GM20431 (cell line): Measurements from ENCODE around the gene SHLD2.
"Not testable (repeated sequence)": the region's sequence is repeated elsewhere in the genome, so short reads cannot be mapped to it uniquely, and the experiment has no call there.

Source experiments
- in situ Hi-C: fragments of 300-500 bp; cut with MseI, MboI; formaldehyde crosslinking; loops from one replicate; pipeline ENCODE4 v1.15.0; 2020; ENCODE audit warnings: low sequenced_read_pairs; ENCODE audit not compliant: unreplicated experiment

Gene SHLD2

DNA sequence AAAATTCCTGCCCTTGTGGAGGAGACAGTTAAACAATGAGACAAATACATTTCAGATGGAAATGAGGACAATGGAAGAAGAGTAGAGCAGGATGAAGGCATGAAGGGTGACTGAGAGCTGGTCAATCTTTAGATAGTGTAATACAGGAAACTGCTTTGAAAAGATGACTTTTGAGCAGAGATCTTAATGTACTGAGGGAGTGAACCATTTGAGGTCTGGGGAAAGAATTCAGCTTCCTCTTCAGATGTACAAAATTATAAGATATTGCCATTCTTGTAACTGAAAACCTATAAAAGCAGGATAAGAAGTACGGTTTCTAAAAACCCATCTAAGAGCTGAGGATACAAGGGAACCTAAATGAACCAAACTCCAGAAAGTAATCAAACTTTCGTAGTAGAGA lies 38.9 kb downstream of the SHLD2 start:
- in situ Hi-C loops: not testable (repeated sequence)

DNA sequence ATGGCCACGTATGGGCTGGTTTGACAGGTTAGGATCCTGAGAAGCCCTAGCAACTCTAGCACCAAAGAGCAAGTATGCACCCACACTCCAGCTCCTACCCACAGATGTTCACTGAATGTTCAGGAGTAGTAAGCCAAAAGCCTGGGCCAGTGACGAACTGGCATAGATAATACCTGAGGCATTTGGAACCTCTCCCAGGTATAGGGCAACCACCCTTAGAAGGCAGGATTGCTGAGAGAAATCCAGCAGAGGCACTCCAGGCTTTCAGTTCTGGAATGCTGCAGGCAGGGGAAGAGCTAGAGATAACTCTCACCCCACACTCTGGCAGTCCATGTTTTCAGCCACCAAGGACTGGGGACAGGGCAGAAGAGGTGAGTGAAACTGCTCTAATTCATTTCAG lies 39.4 kb downstream of the SHLD2 start:
- in situ Hi-C loops: not testable (repeated sequence)

DNA sequence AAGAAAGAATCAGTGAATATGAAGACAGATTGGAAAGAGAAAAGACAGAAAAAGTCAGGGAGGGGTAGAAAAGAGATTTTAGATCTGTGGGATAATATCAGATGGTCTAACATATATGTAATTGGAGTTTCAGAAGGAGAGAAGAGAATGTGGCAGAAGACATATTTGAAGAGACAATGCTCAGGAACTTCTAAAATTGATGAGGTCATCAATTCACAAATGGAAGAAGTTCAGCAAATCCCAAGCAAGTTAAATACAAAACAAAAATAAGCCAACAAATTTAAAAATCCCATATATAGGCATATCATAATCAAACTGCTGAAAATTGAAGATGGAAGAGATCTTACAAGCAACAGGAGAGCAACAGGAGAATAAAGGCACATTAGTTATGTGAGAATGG lies 42.5 kb downstream of the SHLD2 start:
- in situ Hi-C loops: not testable (repeated sequence)

DNA sequence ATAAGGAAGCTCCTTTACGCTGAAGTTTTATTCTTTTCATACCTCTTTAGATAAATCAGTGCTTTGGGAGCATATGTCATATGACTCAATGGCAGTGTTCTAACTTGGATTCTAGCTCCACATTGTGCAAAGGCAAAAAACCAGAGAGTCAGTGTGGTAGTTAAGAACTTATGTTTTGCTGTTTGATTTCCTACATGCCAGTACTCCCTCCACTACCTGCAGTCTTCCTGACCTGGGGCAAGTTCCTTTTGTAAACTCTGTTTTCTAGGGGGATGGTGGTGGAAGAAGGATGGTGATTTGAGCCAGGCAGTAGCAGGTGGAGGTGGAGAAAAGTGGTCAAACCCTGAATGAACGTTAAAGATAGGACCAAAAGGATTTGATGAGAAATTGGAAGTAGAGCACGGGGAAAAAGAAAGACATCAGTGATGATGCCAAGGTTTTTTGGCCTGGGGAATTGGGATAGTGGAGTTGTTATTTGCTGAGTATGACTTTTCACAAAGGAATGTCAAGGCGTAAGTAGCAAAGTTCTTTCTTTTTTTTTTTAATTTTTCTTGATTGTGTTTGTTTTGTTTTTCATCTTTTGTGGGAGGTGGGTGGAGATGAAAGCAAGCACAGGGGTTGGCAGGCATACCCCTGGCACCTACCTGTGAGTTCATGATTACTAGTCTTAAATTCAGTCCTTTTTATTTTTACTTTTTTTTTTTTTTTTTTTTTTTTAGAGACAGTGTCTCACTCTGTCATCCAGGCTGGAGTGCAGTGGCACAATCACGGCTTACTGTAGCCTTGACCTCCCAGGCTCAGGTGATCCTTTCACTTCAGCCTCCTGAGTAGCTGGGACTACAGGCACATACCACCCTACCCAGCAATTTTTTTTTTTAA lies 47.5 kb downstream of the SHLD2 start:
- in situ Hi-C loops: not testable (repeated sequence)

DNA sequence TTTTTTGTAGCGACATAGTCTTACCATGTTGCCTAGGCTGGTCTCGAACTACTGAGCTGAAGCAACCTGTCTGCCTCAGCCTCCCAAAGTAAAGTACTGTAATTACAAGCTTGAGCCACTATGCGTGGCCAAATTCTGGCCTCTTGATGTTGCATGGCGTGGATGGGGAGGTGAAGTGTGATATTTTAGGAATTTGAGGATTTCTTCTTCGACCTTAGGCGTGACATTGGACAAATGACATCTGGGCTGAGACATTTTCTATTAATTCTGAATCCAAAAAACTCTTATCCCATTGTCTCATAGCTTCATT lies 48.1 kb downstream of the SHLD2 start:
- in situ Hi-C loops: not testable (repeated sequence)

DNA sequence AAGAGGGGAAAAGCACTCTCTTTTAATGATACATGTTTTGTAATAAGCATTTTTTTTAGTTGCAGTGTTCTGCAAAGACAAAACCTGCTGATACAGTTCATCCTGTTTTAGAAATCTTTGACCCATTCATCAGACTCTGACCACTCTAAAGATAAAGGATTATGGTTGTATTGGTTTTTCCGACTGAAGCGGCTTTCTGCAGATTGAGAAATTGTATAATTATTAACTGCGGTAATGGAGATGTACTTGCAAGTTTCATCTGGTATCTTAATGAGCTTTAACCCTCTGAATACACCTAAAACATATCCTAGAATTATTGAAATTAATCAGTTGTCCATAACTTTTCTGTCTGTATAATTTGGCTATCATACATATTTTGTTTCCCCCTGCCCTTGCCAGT lies 50.6 kb downstream of the SHLD2 start:
- in situ Hi-C loops: not testable (repeated sequence)

DNA sequence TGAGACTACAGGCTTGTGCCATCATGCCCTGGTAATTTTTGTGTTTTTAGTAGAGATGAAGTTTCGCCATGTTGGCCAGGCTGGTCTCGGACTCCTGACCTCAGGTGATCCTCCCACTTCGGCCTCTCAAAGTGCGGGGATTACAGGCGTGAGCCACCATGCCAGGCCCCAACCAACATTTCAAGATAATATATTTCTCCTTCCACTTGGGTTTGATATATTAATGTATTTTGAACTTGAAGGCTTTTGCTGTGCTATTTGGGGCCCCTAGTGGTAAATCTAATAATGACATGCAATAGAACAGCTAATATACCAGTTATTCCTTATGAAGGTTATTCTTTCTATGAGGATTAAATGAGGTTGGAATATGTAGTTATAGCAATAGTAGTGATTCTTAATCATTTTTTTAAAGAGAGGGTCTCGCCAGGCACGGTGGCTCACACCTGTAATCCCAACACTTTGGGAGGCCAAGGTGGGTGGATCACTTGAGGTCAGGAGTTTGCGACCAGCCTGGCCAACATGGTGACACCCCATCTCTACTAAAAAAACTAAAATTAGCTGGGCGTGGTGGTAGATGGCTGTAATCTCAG lies 54.1 kb downstream of the SHLD2 start:
- in situ Hi-C loops: not testable (repeated sequence)

DNA sequence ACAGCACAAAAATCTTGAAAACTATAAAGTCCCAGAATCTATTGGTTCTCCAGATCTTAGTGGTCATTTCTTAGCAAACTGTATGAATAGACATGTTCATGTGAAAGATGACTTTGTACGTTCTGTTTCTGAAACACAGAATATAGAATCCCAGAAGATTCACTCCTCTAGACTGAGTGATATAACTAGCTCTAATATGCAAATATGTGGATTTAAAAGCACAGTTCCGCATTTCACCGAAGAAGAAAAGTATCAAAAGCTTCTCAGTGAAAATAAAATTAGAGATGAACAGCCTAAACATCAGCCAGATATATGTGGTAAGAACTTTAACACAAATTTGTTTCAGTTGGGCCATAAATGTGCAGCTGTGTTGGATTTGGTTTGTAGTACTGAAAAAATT lies 56.5 kb downstream of the SHLD2 start:
- in situ Hi-C loops: not testable (repeated sequence)

DNA sequence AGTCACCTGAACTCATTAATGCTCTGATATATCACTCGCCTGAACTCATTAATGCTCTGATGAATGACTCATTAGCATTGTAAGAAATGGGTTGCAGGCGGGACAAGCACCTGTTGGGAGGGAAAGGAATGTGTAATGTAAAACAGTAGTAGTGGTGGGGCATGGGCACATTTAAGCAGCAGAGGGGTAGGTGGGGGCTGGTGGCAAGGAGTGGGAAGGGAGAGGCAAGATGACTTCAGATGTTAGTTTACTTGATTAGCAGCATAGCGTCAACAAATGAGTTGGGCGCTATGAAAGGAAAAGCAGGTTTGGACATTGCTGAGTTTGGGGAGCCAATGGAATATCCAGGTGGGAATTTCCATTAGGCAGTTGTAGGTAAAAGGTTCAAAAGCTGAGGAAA lies 61.8 kb downstream of the SHLD2 start:
- in situ Hi-C loops: not testable (repeated sequence)

DNA sequence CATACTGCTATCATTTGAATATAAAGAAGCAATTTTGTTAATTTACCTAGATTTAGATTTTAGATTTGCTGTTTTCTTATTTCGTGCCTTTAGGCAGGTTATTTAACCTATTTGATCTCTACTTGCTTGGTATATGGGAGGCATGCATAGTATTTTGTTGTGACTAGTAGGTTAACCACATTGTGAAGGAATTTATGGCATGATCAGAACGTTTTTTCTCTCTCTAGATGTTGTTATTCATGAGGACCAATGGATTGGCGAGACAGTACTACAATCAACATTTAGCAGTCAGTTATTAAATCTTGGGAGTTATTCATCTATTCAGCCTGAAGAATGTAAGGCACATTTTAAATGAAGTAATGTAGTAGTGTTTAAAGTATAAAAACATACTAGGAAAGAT lies 62.8 kb downstream of the SHLD2 start:
- in situ Hi-C loops: not testable (repeated sequence)

DNA sequence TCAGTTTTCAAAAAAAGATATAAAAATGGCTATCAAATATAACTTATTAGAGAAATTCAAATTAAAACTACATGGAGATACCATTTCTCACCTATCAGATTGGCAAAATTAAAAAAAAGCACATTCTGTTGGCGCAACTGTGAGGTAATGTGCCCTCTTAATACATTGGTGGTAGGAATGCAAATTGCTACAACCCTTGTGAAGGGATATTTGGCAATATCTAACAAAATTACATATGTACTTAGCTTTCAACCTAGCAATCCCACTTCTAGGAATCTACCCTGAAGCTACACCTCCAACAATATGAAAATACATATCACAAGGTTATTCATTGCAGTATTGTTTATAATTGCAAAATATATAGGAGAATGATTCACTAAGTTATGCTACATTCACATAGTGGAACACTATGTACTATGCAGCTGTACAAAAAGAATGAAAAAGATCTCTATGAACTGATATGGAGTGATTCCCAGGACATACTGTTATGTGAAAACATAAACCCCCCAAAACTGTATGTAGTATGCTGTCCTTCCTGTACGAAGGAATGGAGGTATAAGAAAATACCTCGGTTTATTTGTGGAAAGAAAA lies 67.8 kb downstream of the SHLD2 start:
- in situ Hi-C loops: not testable (repeated sequence)

DNA sequence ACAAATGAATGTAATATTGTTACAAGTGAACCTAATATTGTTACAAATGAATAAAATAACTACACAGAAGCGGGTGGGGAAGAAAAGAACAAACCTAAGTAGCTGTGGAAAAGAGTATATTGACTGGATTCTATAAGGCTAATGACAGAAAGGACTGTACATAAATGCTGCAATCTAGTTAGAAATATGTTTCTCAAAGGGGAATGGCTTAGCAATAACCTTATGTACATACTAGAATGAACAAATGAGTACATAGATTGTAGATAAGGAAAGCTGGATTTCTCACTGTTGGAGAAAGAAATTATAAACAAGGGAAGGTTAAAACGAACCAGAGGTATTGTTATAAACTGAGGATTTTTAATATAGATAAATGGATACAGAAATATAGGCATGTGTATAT lies 68.4 kb downstream of the SHLD2 start:
- in situ Hi-C loops: not testable (repeated sequence)

DNA sequence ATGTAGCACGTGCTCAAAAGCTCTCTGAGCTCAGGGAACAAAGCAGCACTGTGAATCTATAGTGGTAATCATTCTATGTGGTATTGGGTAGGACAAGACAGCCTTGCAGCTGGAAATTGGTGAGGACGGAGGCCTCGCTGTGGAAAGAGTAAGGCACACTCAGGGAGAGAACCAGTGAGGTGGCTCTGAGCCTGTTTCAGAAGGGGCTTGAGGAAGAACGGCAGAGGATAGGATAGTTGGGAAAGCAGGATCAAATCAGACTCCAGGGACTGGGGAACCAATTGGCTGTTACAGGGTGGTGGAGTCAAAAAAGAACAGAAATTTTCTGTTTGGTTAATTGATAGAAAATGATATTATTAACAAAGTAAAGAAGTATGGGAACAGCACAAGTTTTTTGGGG lies 74.9 kb downstream of the SHLD2 start:
- in situ Hi-C loops: not testable (repeated sequence)

DNA sequence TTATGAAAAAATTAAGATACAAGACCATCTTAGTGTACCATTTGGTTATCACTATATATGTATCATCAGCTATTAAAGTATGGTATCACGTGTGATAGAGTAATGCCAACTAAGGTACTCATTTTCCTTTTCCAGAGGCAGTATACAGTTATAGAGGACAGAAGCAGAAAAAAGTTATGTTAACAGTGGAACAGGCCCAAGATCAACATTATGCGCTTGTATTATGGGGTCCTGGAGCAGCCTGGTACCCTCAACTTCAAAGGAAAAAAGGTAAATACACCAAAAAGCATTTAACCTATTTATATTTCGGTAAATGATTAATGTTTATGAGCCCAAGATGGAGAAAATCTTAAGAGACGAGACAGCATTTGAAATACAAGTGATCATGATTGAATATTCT lies 75.7 kb downstream of the SHLD2 start:
- in situ Hi-C loops: not testable (repeated sequence)

DNA sequence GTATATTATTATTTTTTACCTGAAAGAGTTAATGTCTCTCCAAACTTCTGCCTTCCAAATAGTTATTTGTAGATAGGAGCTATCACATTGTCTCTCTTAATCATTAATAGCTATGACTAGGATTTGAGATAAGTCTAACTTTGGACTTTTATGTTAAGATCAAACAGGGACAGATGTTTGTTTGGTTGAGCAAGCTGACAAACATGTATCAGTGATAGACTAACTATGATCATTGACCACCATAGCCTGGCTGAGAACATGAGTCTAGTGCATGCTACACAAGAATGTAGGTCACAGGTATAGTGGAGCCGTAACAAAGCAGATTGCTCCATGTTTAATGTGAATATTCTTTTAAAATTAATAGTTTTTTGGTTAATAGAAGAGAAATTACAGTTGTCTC lies 76.7 kb downstream of the SHLD2 start:
- in situ Hi-C loops: not testable (repeated sequence)

DNA sequence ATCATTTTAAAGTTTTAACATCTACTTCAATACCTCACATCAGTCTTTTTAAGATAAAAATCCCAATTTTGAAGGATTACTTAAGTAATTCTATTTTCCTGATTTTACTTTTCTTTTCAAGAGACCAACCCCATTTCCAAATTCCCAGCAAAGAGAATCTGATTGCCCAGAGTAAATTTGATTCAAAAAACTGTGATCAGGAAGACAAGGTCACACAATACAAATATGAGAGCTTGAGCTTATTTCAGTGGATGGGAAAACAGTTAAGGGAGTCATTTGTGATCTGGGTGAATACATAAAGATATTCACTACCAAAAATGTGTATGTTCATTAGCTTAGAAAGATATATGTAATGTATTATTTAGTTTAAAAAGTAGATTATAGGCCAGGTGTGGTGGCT lies 77.2 kb downstream of the SHLD2 start:
- in situ Hi-C loops: not testable (repeated sequence)

DNA sequence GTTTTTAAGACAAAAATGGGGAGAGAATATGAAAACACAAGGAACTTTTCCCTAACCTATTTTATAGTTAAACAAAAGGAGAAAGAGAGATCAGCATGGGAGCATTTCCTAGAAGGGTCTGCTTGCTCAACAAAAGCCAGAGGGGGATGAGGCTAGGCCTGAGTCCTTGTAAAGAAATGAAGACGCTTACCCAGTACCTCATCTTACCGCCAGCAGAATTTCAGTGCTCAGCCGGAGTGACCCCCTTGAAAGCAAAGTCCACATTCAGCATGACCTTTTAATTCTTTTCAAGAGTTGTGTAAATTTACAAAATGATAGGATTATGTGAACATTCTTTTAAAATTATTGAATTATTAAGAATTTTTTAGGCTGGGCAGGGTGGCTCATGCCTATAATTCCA lies 82.6 kb downstream of the SHLD2 start:
- in situ Hi-C loops: loop anchor here (25.0 kb wide), 1 partner anchor 240 kb away; no protein-coding TSS in a partner anchor

DNA sequence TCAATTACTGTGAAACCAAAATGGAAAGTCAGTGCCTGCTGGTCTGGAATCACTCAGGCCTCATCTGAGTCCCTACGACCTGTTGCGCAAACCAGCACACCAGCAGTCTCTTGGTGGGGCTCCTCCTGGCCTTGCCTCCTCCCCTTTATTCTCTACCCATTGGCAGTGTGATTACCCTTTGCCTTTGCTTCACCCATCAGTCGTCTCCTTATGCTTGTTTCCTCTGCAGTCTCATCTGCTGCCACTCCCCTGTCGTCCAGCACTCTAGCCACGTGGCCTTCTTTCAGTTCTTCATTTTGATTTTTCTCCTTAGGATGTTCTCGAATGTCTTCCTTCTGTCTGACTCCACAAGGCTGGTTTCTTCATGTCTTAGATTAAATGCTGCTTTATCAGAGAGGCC lies 89.4 kb downstream of the SHLD2 start:
- in situ Hi-C loops: loop anchor here (25.0 kb wide), 1 partner anchor 247 kb away; no protein-coding TSS in a partner anchor

DNA sequence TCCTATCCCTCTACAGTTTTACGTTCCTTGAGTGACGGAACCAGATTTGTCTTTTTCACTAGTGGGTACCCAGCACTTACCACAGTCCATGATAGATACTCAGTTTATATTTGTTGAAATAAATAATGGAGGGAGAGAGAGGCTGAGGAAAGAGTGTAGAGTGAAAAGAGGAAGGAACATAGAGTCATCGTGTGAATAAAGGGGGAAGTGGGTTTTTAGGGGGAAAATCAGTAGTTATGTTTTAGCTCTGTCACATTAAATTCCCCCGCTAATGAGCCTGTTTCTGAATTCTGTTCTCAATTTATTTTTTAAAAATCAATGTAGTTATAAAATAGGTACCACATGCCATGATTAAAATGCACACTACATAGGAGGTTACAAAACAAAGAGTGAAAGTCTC lies 91.0 kb downstream of the SHLD2 start:
- in situ Hi-C loops: loop anchor here (25.0 kb wide), 1 partner anchor 249 kb away; no protein-coding TSS in a partner anchor

DNA sequence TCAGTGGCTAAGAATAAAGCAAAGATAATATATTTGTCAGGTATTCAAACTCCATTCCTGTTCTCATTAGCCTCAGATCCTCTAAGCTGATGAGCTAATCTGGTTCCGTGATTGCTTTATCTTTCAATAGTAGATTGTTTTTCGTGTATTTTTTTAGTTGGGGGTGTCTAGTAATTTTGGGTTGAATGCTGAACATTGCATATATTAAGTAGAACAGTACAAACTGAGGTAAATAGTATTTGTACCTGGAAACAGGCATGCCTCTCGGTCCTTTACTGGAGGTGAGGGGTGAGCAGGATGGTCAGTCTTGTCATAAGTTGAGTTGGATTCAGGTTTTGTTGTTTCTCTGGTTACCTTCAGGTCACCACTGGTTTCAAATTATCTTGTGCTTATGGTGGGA lies 92.6 kb downstream of the SHLD2 start:
- in situ Hi-C loops: loop anchor here (25.0 kb wide), 1 partner anchor 250 kb away; no protein-coding TSS in a partner anchor

DNA sequence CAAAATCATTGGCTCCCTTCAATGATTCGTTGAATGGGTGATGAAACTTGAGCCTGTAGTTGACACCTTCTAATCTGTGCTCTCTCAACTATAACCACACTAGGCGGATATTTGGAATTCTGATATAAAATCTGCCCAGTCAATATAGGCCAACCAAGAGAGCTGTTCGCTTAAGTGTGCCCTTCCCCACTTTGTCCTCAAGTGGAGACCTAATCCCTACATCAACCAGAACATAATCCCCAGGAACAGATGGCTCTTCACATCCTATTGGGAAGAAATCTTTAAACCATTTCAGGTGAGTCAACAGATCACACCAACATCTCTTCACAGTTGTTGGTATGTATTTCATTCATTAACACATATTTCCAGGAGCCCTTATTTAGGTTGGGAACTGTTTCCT lies 96.8 kb downstream of the SHLD2 start:
- in situ Hi-C loops: loop anchor here (25.0 kb wide), 1 partner anchor 255 kb away; no protein-coding TSS in a partner anchor
